Hepatocyte (in vitro differentiated cells): Measurements from ENCODE around the gene SOCS2. TPM values are rescaled to one million over a fixed set of nuclear protein-coding genes. Genes with fewer than 3 reads are reported as not detected.

Experiments
- DNase-seq: peaks from one replicate; pipeline ENCODE4 v3.0.0-alpha.2; 2016; ENCODE audit warnings: low spot score
- H2AFZ ChIP-seq: fragments of 200-600 bp; sonication (generic); 2 replicates; pipeline ENCODE4 v1.6.0; 2016; ENCODE audit warnings: antibody characterized with exemption, mild to moderate bottlenecking
- H3K27ac ChIP-seq: fragments of 200-600 bp; sonication (generic); 2 replicates; pipeline ENCODE4 v1.5.1; 2016; ENCODE audit warnings: mild to moderate bottlenecking
- H3K27me3 ChIP-seq: fragments of 200-600 bp; sonication (generic); 2 replicates; pipeline ENCODE4 v1.6.1; 2016
- H3K36me3 ChIP-seq: fragments of 200-600 bp; sonication (generic); replicated peaks from 2 replicates; pipeline ENCODE4 v1.5.1; 2016; ENCODE audit warnings: low read depth; ENCODE audit not compliant: insufficient read depth
- H3K4me1 ChIP-seq: fragments of 200-600 bp; sonication (generic); 2 replicates; pipeline ENCODE4 v1.5.1; 2016; ENCODE audit warnings: mild to moderate bottlenecking, moderate library complexity; ENCODE audit not compliant: insufficient read depth
- H3K4me2 ChIP-seq: fragments of 200-600 bp; sonication (generic); 2 replicates; pipeline ENCODE4 v1.6.0; 2016
- H3K4me3 ChIP-seq: fragments of 200-600 bp; sonication (generic); 2 replicates; pipeline ENCODE4 v1.5.1; 2016; ENCODE audit warnings: mild to moderate bottlenecking
- H3K79me2 ChIP-seq: fragments of 200-600 bp; sonication (generic); 2 replicates; pipeline ENCODE4 v1.6.0; 2017; ENCODE audit warnings: mild to moderate bottlenecking
- H3K9me2 ChIP-seq: fragments of 200-600 bp; sonication (generic); replicated peaks from 2 replicates; pipeline ENCODE4 v1.6.0; 2017; ENCODE audit warnings: mild to moderate bottlenecking; ENCODE audit not compliant: insufficient read depth
- H3K9me3 ChIP-seq: fragments of 200-600 bp; sonication (generic); 2 replicates; pipeline ENCODE4 v1.5.1; 2016; ENCODE audit warnings: low read depth, mild to moderate bottlenecking
- H4K20me1 ChIP-seq: fragments of 200-600 bp; sonication (generic); 2 replicates; pipeline ENCODE4 v1.6.0; 2016; ENCODE audit warnings: mild to moderate bottlenecking; ENCODE audit not compliant: insufficient read depth, poor library complexity, severe bottlenecking
- CTCF ChIP-seq: fragments of 200-600 bp; sonication (generic); IDR thresholded peaks from 2 replicates; pipeline ENCODE4 v1.5.1; 2016; ENCODE audit warnings: antibody characterized with exemption, mild to moderate bottlenecking; ENCODE audit not compliant: poor library complexity
- EZH2 ChIP-seq: fragments of 200-600 bp; sonication (generic); IDR thresholded peaks from 2 replicates; pipeline ENCODE4 v1.6.1; 2016; ENCODE audit warnings: antibody characterized with exemption, mild to moderate bottlenecking, borderline replicate concordance
- EZH2phosphoT487 ChIP-seq: fragments of 200-600 bp; sonication (generic); IDR thresholded peaks from one replicate; pipeline ENCODE4 v1.6.1; 2018; ENCODE audit warnings: antibody characterized with exemption, mild to moderate bottlenecking, low read depth, moderate library complexity; ENCODE audit not compliant: unreplicated experiment, severe bottlenecking
- WGBS: methylation state at CpG from one replicate; pipeline ENCODE4 v1.1.6; 2016; ENCODE audit warnings: low lambda C conversion rate; ENCODE audit errors: missing lambda C conversion rate; 5-methylcytosine and 5-hydroxymethylcytosine counted together
- polyA plus RNA-seq: library from polyadenylated mRNA; unstranded; fragments of >200 nt; fragmentation: Nextera tagmentation; extraction: Ambion mirVana; gene quantifications from 2 replicates; pipeline ENCODE4 v1.2.1, GENCODE V29; 2016
- total RNA-seq: library from RNA; depleted of rRNA; stranded (reverse); fragments of >200 nt; gene quantifications from 2 replicates; pipeline ENCODE4 v1.2.3, GENCODE V29; 2014

SOCS2 gene
- total and polyA plus RNA-seq, 2 experiments from 2014 or later, result 30.9 to 33.4 TPM

DNA sequence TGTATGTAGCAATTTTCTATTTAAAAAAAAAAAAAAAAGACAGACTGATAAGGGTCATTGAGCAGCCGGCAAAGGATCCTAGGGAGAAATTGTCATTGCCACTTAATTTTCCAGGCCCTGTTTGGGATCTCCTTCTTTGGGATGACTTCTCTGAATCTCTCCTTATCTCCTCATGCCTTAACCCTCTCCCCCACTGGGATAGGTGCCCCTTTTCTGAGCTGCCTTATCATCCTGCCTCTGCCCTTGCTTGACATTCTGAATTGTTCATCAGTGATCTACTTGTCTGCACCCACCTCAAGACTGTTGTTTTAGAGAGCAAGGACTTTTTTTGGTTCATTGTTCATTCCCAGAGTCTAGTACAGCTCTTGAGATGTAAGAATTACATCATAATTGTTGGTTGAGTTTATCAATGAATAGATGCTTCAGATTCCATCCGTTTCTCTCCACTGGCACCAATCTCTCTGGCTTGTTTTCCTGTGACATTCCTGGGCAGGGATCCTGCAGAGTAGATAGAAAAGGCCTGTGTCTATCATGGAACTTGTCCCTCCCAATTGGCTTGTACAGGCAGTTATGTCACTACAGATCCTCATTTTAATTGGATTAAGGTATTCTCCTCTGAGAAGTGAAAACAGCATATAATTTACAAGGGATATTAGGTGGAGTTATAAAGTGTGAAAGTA, 42.6 kb downstream of the SOCS2 start:
- no peaks in the 10 kb centered on the region for H4K20me1 ChIP-seq
- no peak for DNase-seq
- H3K4me2 ChIP-seq, result no peak overlapping the region
- H3K36me3 ChIP-seq, result no peaks in the 10 kb centered on the region
- H3K9me3 ChIP-seq, result no peaks in the 10 kb centered on the region
- TF ChIP-seq EZH2phosphoT487 (no peak), EZH2 (no peak)
- WGBS, result 72% methylated on average over 2 of the region's 2 CpGs
- H3K27me3 ChIP-seq, result no peaks in the 10 kb centered on the region
- H3K4me1 ChIP-seq, result no peaks in the 10 kb centered on the region
- no peaks in the 10 kb centered on the region for H3K9me2 ChIP-seq
- no peak overlapping the region for H3K27ac ChIP-seq
- no peaks in the 10 kb centered on the region for H3K79me2 ChIP-seq
- no peak overlapping the region for H3K4me3 ChIP-seq
- no peak overlapping the region for H2AFZ ChIP-seq

- H4K20me1 ChIP-seq, result no peaks in the 10 kb centered on the region
- H3K4me3 ChIP-seq, result no peak overlapping the region
- H3K9me3 ChIP-seq, result no peaks in the 10 kb centered on the region
- DNase-seq, result no peak
- H3K4me2 ChIP-seq, result no peak overlapping the region
- no peaks in the 10 kb centered on the region for H3K36me3 ChIP-seq
- H2AFZ ChIP-seq, result no peak overlapping the region
- H3K4me1 ChIP-seq, result no peaks in the 10 kb centered on the region
- H3K27ac ChIP-seq, result no peak overlapping the region
- no peak for TF ChIP-seq EZH2phosphoT487
- TF ChIP-seq EZH2, result no peak
- TF ChIP-seq CTCF, result no peak
- H3K27me3 ChIP-seq, result no peaks in the 10 kb centered on the region
- H3K9me2 ChIP-seq, result no peaks in the 10 kb centered on the region
- no peaks in the 10 kb centered on the region for H3K79me2 ChIP-seq
- WGBS, result 68% methylated on average over 8 of the region's 8 CpGs
These were observed 44.2 kb downstream of the SOCS2 start for GRCh38 chr12:93616584-93617101.

GRCh38 chr12:93618891-93619410, 46.5 kb downstream of the SOCS2 start:
- Histone ChIP-seq H3K9me2 (no peaks in the 10 kb centered on the region), H3K36me3 (no peaks in the 10 kb centered on the region), H3K4me2 (no peak overlapping the region), H3K4me1 (no peaks in the 10 kb centered on the region), H4K20me1 (no peaks in the 10 kb centered on the region), H2AFZ (no peak overlapping the region), H3K4me3 (no peak overlapping the region), H3K27me3 (no peaks in the 10 kb centered on the region), H3K79me2 (no peaks in the 10 kb centered on the region), H3K9me3 (no peaks in the 10 kb centered on the region), H3K27ac (no peak overlapping the region)
- TF ChIP-seq EZH2phosphoT487, result no peak
- TF ChIP-seq CTCF, result no peak
- no peak for TF ChIP-seq EZH2
- 92% methylated on average over 8 of the region's 8 CpGs for WGBS
- no peak for DNase-seq

DNA sequence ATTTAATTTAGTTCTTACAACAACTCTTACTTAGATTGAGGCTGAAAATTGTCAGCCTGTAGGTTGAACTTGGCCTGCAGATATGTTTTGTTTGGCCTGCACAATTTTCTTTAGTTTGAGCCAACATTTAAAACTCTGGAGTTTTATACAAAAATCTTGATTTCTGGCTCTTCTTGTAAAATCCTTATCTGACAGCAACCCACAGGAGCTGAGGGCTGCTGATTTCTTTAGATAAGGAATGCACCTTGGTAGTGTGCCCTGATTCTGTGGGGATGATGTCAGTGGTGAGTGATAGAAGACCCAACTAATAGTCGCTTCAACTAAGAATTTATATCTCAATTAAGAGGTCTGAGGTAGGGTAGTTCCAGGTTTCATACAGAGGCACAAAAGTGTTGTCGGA, 49.5 kb downstream of the SOCS2 start:
- Histone ChIP-seq H3K27me3 (no peaks in the 10 kb centered on the region), H3K9me2 (no peaks in the 10 kb centered on the region), H3K36me3 (no peaks in the 10 kb centered on the region), H2AFZ (no peak overlapping the region), H4K20me1 (no peaks in the 10 kb centered on the region), H3K9me3 (no peaks in the 10 kb centered on the region), H3K79me2 (no peaks in the 10 kb centered on the region), H3K4me1 (no peaks in the 10 kb centered on the region), H3K4me2 (no peak overlapping the region), H3K4me3 (no peak overlapping the region), H3K27ac (no peak overlapping the region)
- TF ChIP-seq EZH2 (no peak), EZH2phosphoT487 (no peak)
- WGBS, result 89% methylated on average over 2 of the region's 2 CpGs
- no peak for DNase-seq
